Stimulated activated CD4-positive, alpha-beta T cell treated with anti-CD3 and anti-CD28 coated beads, Interleukin-1b, Interleukin-23, amount 100 ng/mL, for 1 hour (primary cell): ENCODE data around the gene CACNA1C.

Experiments used
- DNase-seq, 2 donors: peaks; one replicate each; pipeline ENCODE4 v3.0.0-alpha.2; 2020; ENCODE audit warnings: low read depth in 2 of 2

The CACNA1C gene

GRCh38 chr12:2297658-2298057, 244.9 kb downstream of the CACNA1C start:
- no peak for DNase-seq

GRCh38 chr12:2298556-2299200, 245.9 kb downstream of the CACNA1C start:
- no peak for DNase-seq

GRCh38 chr12:2299206-2299605, 246.4 kb downstream of the CACNA1C start:
- no peak for DNase-seq

- no peak for DNase-seq
These were observed 247.4 kb downstream of the CACNA1C start for GRCh38 chr12:2300168-2300567.

GRCh38 chr12:2300886-2301285, 248.1 kb downstream of the CACNA1C start:
- no peak for DNase-seq

GRCh38 chr12:2301531-2302461, 249.0 kb downstream of the CACNA1C start:
- DNase-seq, result no peak

- no peak for DNase-seq
These were observed 250.2 kb downstream of the CACNA1C start for GRCh38 chr12:2302711-2303580.

- no peak for DNase-seq
These were observed 251.4 kb downstream of the CACNA1C start for GRCh38 chr12:2304223-2304622.

GRCh38 chr12:2306012-2306411, 253.2 kb downstream of the CACNA1C start:
- DNase-seq, result no peak

GRCh38 chr12:2306735-2307134, 253.9 kb downstream of the CACNA1C start:
- DNase-seq, result no peak

- no peak for DNase-seq
These were observed 254.8 kb downstream of the CACNA1C start for GRCh38 chr12:2307550-2307949.

- DNase-seq, result no peak
These were observed 256.9 kb downstream of the CACNA1C start for GRCh38 chr12:2309647-2310046.

GRCh38 chr12:2311020-2311778, 258.4 kb downstream of the CACNA1C start:
- no peak for DNase-seq

- no peak for DNase-seq
These were observed 259.4 kb downstream of the CACNA1C start for GRCh38 chr12:2312175-2312574.

GRCh38 chr12:2312770-2313169, 260.0 kb downstream of the CACNA1C start:
- no peak for DNase-seq

GRCh38 chr12:2314492-2314891, 261.7 kb downstream of the CACNA1C start:
- DNase-seq, result no peak

- DNase-seq, result no peak
These were observed 265.0 kb downstream of the CACNA1C start for GRCh38 chr12:2317772-2318171.

GRCh38 chr12:2318286-2318685, 265.5 kb downstream of the CACNA1C start:
- DNase-seq, result no peak

GRCh38 chr12:2319136-2319535, 266.3 kb downstream of the CACNA1C start:
- no peak for DNase-seq

- no peak for DNase-seq
These were observed 267.1 kb downstream of the CACNA1C start for GRCh38 chr12:2319737-2320506.

GRCh38 chr12:2320841-2321240, 268.1 kb downstream of the CACNA1C start:
- DNase-seq, result no peak
